Renal cortex interstitium (tissue), 11 donors: ENCODE data around the gene DLG5. TPM values are rescaled to one million over a fixed set of nuclear protein-coding genes. Genes with fewer than 3 reads are reported as not detected.
A peak's percentile ranks its signal among the peaks of the same experiment; 100 is the strongest.

Experiments
- DNase-seq, 11 donors: peaks; one replicate each; pipeline ENCODE4 v3.0.0-alpha.2; 2013; ENCODE audit warnings: low read depth in 9 of 11, low spot score in 4 of 11; ENCODE audit errors: extremely low read depth in 1 of 11
- polyA plus RNA-seq, 3 donors: library from polyadenylated mRNA; unstranded; fragments of 120-200 nt; gene quantifications; one replicate each; pipeline ENCODE4 v1.2.1, GENCODE V29; 2013; ENCODE audit not compliant: insufficient read length in 3 of 3

DLG5 gene
- polyA plus RNA-seq, 3 donors: 40.1 to 51.3 (median 50.5) TPM

- DNase-seq: no peak
These were observed 34.3 kb upstream of the DLG5 start for GRCh38 chr10:77960829-77961329.

GRCh38 chr10:77959887-77960455 is 33.4 kb upstream of the DLG5 start:
- no peak for DNase-seq

- no peak for DNase-seq
These were observed 32.8 kb upstream of the DLG5 start for GRCh38 chr10:77959384-77959783.

- no peak for DNase-seq
These were observed 28.6 kb upstream of the DLG5 start for GRCh38 chr10:77955136-77955535.

- no peak for DNase-seq
These were observed 22.6 kb upstream of the DLG5 start for GRCh38 chr10:77949167-77949566.

- no peak for DNase-seq
These were observed 19.5 kb upstream of the DLG5 start for GRCh38 chr10:77946084-77946483.

GRCh38 chr10:77944519-77944918 is 18.0 kb upstream of the DLG5 start:
- DNase-seq: no peak

- peak in 2 of 11 donors; percentile 47 to 48 for DNase-seq
These were observed 16.8 kb upstream of the DLG5 start for GRCh38 chr10:77943121-77943901.

- no peak for DNase-seq
These were observed 15.2 kb upstream of the DLG5 start for GRCh38 chr10:77941790-77942189.

GRCh38 chr10:77940627-77941026 is 14.1 kb upstream of the DLG5 start:
- no peak for DNase-seq

- DNase-seq: no peak
These were observed 13.7 kb upstream of the DLG5 start for GRCh38 chr10:77940225-77940624.

GRCh38 chr10:77939561-77940001 is 13.0 kb upstream of the DLG5 start:
- DNase-seq: peak in 6 of 11 donors; percentile 64 to 82 (median 75)

GRCh38 chr10:77936697-77937567 is 10.4 kb upstream of the DLG5 start:
- DNase-seq: no peak

GRCh38 chr10:77932016-77932715 is 5.6 kb upstream of the DLG5 start:
- no peak for DNase-seq

GRCh38 chr10:77927402-77928246 is 1.1 kb upstream of the DLG5 start:
- DNase-seq: no peak

- peak in 1 of 11 donors; percentile 26 for DNase-seq
These were observed 575 bp downstream of the DLG5 start for GRCh38 chr10:77925795-77926565.

- DNase-seq: peak in 2 of 11 donors; percentile 44 to 45
These were observed 1.2 kb downstream of the DLG5 start for GRCh38 chr10:77925410-77925794.
